LoVo (cell line): ENCODE data around the gene ZNF593.

Experiments used
- DNase-seq: peaks from one replicate; pipeline ENCODE4 v3.0.0-alpha.2; 2016; ENCODE audit warnings: low spot score

Gene ZNF593

DNA sequence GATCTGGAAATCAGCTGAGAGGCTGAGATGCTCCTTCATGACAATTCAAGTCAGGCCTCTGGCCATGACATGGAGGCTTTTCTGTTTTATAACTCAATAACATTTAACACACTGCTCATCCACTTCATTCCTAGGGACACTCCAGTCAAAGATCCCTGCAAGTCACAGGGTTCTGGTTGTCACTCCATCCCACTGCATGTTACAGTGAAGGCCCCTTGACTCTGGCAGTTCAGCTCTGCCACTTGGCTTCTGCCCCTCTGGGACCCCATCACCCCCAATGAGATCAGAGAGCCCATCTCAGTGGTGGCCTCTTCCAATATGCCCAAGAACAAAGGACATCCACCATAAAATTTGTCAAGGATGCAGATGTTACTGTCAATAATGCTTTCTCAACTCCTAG, 20.8 kb upstream of the ZNF593 start:
- DNase-seq, result no peak

DNA sequence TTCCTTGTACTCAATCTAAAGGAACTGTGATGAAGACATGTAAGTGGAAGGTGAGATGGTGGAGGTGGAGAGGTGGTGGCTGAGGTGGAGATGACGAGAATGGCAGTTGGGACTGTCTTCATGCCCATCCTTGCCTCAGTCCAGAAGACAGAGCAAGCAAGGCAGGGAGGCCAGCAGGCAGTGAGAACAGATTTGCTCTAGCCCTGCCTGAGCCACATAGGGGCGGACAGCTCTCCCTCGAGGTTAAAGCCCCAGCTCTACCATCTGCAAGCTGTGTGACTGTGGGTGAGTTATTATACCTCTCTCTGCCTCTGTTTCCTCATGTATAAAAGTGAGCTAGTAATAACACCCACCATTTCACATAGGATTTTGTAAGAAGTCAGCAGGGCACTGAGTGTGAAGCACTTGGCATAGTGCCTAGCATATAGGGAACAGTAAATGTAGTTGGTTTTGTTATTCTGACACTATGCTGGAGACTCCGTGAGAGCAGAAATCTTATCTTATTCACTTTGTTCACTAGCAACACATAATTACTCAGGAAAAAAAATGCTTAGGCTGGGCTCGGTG, 15.7 kb upstream of the ZNF593 start:
- no peak for DNase-seq

DNA sequence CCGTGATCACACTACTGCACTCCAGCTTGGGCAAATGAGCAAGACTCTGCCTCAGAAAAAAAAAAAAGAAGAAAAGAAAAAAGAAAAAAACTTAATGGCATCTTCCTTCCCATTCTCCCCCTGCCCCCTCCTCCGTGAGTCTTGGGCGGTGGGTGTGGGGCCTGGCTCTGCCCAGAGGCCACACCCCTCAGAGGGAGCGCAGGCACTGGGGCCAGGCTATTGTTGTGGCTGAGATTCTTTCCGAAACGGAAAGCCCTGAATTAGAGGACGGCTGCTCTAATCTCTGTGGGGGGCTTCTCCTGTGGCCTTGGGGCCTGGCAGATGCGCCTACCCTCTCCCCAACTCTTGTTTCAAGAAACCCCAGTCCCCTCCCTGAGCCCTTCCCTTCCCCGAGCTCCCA, 15.0 kb upstream of the ZNF593 start:
- no peak for DNase-seq

DNA sequence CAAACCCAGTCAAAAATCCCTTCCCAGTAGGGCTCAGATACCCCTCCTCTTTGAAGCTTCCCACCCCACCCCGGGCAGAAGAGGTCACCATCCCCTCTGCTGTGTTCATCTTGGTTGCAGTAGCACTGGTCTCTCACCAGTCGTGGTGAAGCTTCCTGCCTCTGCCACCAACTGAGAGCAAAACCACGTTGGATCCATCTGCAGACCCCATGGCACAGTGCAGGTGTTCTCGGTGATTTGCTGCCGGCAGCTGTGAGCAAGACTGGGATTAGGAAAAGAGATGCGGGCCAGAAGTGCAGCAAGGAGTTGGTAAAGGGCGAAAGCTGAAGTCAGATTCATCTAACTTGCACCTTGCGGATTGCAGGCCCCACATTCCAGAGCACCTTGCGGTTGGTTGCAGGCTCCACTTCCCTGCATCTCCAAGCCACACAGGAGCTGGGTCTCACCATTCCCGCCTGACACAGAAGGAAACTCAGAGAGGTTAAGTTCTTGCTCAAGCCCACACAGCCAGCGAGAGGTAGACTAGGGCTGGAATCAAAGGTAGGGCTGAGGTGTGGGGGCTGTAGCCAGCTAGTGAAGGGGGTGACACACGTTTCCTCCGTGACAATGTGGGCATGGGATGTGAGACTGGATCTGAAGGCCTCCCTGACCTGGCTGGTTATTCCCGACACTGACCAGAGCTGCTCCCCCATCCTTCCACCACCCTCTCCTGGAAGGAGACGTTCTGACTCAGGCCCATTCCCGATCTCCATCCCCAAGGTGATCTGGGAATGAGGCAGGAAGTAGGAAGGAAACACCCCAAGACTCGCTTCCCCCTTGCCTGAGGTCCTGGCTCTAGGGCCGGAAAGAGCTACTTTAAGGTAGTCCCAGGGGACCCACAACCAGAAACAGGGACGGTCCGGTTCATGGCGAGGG, 14.1 kb upstream of the ZNF593 start:
- no peak for DNase-seq

DNA sequence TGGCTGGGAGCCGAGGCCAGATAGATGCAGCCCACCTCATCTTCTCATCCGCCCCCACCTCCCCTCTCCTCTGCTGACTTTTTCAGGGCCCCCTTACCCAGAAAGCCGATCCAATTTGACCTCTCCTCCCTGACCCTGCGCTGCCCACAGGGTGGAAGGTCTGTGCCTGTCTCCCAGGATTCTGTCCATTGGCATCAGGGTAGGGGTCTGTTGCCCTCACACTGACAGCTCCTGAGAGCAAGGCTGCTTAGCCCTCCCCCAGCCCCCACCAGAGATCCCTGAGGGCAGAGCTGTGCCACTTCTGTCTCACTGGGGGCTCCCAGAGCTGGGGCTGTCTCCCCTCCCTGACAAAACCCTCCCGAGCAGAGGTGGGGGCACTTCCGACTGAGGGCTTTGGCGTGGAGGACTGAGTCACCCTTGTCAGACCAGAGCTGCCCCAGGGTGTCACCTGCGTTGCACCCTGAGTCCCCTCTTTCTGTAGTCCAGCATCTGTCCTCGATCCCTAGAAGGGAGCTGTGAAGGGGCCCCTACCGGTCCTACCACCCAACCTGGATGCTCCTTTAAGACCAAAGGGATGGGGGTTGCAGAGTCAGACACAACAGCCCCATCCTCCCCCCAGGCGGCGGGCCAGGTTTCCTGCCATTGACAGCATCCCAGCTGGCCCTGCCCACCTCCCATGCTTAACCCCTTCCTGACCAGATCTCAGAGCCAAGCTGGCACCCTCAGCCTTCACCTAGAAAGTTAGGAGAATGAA, 13.2 kb upstream of the ZNF593 start:
- no peak for DNase-seq

DNA sequence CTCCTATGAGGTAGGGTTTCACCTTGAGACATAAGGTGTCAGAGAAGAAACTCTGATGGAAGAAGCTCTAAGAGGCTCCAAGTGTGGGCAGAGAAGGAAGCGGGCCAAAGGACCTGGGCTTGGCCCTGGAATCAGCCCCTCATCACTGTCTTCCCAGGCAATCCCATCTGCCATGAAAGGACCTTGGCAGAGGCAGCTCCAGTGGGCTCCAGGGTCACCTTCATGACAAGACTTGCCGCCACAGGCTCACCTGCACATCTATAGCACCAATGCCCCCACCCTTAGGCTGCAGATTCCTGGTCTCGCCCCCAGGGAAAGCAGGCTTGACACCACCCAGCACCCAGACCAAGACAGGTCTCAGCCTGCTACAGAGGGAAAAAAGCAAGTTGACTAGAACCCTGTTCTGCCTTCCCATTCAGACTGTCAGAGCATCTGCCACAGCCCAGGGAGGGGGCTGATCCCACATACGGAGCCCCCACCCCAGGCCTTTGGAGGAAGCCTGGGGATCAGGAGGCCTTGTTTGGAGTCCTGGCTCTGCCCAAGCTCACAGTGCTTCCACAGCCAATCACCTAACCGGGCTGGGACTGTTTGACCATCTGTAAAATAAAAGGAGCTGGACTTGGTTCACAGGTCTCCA, 11.3 kb upstream of the ZNF593 start:
- DNase-seq, result no peak

DNA sequence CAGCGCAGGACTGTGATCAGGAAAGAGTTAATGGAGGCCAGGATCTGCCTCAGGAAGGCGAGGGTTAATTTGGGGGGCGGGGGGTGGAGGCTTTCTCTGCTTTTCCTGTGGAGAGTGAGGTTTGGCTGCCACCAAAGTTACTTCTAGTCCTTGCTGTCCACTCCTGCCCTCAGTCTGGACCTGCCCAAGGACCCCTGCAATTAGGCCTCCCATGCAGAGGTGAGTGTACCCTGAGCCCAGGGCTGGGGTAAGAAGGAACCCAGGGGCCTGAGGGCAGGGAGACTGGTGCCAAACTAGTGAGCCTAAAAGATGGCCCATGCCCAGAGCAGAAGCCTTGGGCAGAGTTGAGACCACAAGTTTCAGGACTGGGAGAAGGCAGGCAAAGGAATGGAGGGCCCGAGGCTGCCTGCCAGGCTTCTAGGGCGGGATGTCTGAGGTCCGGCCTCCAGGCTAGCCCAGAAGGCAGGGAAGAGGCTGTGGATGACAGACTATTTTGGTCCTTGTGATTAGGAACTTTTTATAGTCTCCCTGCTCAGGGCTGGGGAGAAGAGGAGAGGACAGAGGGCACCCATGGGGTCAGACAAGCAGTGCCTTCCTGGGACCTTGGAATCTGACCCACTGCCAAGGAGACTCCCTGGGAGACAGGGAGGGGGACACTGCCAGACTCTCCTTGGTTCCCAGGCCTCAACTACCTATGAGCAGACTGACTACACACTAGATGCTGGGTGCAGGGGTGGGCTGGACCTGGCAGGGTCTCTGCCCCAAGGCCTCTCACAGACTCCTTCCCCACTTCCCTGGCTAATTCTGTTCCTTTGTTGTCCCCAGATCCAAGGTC, 10.6 kb upstream of the ZNF593 start, which contains the start of gene FAM110D:
FAM110D (plus strand) TSS at position 172 of the 835 bp plus-strand sequence. CDS start 2,213 bp downstream, outside the sequence.
- DNase-seq, result no peak

DNA sequence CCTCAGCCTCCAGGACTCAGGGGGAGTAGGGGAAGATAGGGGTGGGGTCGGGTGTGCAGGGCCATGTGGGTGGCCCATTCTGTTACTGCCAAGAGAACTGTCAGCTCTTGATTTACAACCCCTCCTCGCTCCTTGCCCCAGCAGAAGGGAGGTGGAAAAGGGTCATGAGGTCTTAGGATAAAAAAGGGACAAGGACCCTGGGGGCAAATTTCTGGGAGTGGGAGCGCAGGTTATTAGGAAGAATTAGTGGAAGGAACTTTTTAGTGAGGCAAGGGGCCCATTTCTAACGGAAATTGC, 10.0 kb upstream of the ZNF593 start:
- no peak for DNase-seq

DNA sequence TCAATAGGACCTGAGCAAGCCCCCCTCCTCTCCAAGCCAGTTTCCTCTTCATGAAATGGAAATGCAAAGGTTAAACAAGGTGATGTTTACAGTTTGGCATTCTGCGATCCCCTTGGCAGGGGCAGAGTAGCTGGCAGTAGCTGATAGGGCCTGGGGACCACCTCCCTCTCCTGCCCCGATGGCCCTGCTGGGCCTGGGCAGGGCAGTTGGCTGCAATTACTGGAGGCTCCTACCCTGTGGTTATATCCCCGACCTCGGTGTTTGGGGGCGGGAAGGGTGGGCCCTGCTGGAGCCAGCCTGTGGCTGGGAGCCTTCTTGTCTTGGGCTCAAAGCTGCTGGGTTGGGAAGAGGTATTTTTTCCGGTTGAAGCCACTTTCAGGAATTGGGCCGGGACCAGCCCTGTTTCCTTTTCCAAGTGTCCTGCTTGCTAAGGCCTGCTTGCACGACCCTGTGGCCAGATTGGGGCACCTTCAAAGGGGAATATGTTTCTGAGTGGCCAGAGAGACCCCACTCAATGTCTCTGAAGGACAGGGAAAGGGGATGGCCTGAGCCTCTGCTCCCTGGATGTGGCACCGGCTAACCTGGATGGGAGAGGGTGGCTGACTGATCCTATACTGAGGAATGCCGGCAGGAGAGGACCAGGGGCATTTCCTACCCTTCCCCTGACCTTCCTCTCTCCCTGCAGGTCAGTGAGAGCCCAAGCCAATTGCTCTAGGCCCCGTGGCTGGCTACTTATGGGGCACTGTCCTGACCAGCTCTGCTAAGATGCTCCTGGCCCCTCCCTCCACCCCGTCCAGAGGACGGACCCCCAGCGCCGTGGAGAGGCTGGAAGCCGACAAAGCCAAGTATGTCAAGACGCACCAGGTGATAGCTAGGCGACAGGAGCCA, 8.9 kb upstream of the ZNF593 start:
- DNase-seq, result no peak

DNA sequence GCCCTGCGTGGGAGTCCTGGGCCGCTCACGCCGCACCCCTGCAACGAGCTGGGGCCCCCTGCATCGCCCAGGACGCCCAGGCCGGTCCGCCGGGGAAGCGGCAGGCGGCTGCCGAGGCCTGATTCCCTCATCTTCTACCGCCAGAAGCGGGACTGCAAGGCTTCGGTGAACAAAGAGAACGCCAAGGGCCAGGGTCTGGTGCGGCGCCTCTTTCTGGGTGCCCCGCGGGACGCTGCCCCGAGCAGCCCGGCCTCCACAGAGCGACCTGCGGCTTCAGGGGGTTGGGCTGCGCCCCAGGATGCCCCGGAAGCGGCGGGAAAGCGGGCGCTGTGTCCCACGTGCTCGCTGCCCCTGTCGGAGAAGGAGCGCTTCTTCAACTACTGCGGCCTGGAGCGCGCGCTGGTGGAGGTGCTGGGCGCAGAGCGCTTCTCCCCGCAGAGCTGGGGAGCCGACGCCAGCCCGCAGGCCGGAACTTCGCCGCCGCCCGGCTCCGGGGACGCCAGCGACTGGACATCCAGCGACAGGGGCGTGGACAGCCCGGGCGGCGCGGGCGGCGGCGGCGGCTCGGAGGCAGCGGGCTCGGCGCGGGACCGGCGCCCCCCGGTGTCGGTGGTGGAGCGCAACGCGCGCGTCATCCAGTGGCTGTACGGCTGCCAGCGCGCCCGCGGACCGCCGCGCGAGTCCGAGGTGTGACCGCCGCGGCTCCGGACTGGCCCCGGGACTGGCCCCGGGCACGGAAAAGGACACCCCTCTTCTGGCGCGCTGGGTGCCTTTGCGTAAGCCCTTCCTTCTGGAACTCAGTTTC, 8.1 kb upstream of the ZNF593 start:
- DNase-seq, result peak; percentile 70

DNA sequence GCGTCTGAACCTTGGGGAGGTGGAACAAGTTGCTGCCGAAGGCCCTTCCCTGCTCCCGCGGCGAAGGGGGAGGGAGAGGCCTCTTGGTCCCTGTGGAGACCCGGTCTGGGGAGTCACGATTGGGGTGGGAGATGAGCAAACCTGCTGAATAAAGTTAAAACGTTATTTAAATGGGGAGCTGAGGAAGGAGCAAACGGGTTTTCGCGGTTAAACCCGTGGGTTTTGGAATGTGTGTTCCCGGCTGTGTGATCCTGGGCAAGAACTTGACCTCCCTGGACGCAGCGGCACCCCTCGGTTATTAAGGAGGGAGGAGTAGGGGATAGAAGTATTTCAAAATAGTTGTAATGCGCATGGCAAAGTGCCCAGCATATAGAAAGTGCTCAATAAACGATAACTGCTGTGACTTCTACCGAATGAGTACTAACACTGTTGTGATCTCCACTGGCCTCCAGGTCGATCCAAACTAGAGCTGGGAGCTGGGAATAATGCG, 7.4 kb upstream of the ZNF593 start:
- DNase-seq, result peak; percentile 19

DNA sequence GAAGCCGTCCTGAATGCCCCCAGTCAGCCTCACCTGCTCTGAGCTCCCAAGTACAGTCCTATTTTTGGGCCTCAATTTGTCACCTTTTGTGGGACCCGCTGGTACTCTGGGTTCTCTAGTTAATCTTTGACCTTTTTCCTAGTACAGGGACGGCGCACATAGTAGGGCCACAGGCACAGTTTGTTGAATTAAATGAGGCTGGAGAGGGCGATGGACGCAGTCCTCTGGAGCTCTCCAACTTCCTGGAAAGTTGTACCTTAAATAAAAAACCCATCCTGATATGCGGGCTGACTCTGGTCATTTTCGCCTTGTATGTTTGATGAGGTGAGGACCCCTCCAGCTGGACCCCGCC, 6.0 kb upstream of the ZNF593 start:
- DNase-seq, result no peak

DNA sequence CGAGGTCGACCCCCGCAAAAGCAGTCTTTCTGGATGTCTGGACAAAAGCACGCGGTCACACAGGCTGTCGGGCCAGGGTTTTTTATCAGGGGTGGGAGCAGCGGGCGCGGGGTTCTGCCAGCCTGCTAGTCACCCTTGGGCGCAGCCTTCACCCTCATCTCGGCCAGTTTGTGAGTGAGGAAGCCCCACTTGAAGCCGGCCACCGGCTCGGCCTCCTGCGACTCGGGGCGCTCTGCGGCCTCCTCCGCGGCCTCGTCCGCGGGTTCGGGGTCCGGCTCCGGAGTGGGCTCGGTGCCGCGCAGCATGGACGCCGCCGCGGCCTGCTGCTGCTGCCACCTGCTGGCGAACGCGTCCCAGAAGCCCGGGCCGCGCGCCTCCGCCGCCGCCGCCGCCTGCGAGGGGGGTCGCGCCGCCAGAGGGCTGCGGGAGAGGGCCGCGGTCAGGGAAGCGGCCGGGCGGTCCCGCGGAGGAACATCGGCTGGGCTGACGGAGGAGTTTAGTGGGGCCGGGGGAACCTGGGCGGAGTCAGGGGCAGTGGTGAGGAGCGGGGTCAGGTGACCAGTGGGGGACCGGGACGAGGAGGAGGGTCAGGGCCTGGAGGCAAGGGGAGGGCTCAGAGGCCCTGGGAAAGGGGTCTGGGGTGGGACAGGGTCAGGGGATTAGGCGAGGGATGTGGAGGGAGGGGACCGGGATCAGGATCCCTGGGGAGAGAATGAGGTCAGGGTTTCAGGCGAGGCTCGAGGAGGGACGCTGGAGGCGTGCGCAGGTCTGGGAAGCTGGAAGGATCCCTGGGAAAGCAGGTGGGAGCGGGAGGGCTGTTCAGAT, 5.5 kb upstream of the ZNF593 start:
- peak; percentile 56 for DNase-seq

DNA sequence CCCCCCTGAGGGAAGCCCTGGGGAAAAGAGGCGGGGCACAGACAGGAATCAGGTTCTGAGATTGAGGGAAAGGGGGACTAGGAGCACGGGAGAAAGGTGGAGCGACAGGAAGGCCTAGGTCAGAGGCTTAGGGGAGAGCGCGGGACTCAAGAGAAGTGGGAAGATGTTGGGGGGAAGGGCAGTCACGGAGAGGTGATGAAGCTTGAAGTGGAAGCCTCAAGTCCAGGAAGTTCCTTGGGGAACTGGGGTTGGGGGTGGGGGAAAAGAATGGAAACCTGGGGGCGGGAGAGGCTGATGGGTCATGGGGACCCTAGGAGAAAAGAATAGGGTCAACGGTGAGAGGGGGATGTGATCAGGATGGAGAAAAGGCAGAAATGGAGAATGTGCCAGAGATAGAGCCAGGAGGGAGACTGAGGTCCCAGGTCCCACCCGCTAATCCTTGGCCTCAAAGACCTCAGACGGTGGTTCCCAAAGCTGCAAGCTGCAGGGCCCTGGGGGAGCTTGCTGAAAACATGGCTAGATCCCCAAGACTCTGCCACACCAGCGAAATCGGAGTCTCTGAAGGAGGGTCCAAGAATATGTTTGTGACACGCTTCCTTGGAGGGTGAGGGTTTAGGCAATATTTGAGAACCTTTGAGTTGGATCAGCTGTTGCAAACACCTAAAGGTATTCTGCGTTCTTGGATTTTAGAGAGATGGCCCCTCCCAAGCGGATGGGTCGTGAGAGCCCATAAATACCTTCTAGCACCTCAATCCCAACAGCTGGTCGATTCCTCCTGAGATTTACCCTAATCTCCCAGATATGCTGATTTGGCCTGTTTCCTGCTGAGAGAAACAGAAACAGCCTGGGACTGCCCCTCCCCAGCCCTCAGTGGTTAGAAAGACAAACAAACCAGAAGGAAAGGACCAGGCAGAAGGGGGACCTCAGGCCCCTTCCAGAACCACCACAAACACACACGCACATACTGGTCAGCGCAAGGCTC, 4.6 kb upstream of the ZNF593 start:
- DNase-seq, result no peak

DNA sequence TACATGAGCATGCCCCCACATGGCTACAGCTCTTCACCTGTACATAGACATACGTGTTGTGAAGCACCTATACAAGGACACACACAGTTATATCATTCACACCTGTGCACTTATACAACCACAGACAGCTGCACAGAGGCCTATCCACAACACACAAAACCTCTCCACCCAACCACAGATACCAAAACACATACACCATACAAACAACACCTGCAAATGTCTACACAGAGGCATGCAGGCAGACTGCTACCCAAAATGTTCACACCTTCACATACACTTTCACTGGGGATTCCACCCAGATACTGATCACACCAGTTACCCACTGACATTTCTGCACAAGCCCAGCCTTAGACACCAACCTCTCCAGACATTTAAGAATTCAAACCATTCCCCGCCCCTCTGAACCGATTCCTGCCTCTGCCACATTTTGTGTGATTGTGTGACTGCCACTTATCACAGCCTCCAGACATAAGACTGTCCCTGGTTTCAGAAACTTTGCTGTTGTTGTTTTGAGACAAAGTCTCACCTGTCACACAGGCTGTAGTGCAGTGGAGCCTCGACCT, 2.9 kb upstream of the ZNF593 start:
- no peak for DNase-seq

DNA sequence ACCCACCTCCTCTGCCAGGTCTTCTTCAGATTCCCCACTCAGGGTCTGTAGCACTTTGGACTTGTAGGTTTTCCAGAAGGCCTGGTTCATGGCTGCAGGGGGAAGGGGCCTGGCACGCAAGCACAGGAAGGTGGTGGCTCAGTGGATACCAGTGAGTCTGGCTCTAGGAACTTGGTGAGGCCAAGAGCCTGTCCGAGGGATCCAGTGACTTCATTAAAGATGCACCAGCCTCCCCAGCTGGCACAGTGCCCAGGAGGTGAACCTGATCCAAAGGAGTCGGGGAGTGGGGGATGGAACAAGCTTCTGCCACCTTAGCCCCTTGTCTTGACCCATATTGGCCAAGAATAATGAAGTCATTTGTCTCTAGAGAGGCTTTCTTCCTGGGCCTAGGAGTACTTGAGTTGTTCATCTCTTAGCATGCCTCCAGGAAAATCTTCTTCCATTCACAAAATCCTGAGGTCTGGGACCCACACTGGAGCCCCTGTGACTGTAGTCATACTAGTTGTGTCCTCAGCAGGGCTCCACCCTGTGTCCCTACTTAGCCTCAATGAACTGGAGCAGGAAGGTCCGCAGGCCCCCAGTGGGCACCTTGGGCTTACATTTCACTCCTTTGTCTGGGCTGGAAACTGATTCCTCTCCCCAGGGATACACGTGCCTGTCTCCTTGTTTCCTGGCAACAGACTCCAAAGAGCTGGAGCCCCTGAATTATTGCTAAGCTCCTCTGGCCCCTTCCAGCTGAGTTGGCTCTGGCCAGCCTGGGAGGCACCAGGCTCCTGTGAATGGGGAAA, 1.1 kb upstream of the ZNF593 start, which contains the start of gene C1orf232:
C1orf232 (minus strand) TSS at position 554 of the 788 bp plus-strand sequence; CDS start at position 90, 464 bp downstream.
- no peak for DNase-seq
